Measurements from ENCODE around the gene FAM13C. TPM values are rescaled to one million over a fixed set of nuclear protein-coding genes. Genes with fewer than 3 reads are reported as not detected.

Gene FAM13C
- total RNA-seq, 2 donors from 2014 or later = 56.7 to 66.7 TPM

DNA sequence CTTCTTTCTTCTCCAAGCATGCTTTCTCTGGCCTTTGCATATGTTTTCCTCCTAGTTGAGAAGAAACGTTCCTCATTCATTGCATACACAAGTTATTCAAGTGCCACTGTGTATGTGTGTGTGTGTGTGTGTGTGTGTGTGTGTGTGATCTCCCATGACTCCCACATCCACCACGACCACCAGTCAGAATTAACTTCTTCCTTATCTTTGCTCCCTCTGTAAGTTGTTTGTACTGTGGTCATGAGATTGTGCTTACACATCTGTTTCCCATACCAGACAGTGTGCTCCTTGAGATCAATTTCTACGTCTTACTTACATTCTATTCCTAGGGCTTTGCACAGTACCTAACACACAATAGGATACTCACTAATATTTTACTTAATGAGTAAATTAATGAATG is 22.4 kb upstream of the FAM13C start:
- Histone ChIP-seq H3K9me3 (no peaks in the 10 kb centered on the region), H3K36me3 (no peaks in the 10 kb centered on the region), H3K4me1 (replicated peaks) (no peaks in the 10 kb centered on the region), H3K4me3 (no peak overlapping the region), H3K27me3 (replicated peaks; ENCODE audit: insufficient read depth) (no peaks in the 10 kb centered on the region), H3K27ac (no peak overlapping the region)
- no peak for TF ChIP-seq CTCF (IDR thresholded peaks at IDR 0.05)
- no peak for TF ChIP-seq POLR2AphosphoS5 (IDR thresholded peaks at IDR 0.05)
- no peak for TF ChIP-seq POLR2A (IDR thresholded peaks at IDR 0.05)
- intact Hi-C loops (cut with DNase I) = no loop called here
- WGBS = 78% methylated on average over 3 of the region's 3 CpGs
- no peak for DNase-seq (ENCODE audit: low spot score)

- no peak overlapping the region for H3K4me3 ChIP-seq
- H3K4me1 ChIP-seq (replicated peaks) = no peaks in the 10 kb centered on the region
- H3K36me3 ChIP-seq = no peaks in the 10 kb centered on the region
- H3K27ac ChIP-seq = no peak overlapping the region
- TF ChIP-seq POLR2AphosphoS5 (IDR thresholded peaks at IDR 0.05) = no peak
- no peak for TF ChIP-seq CTCF (IDR thresholded peaks at IDR 0.05)
- TF ChIP-seq POLR2A (IDR thresholded peaks at IDR 0.05) = no peak
- no peak for DNase-seq (ENCODE audit: low spot score)
- intact Hi-C loops (cut with DNase I) = no loop called here
- H3K9me3 ChIP-seq = no peaks in the 10 kb centered on the region
- H3K27me3 ChIP-seq (replicated peaks; ENCODE audit: insufficient read depth) = no peaks in the 10 kb centered on the region
- 86% methylated on average over 3 of the region's 3 CpGs for WGBS
Observed at GRCh38 chr10:59383908-59384307, 21.6 kb upstream of the FAM13C start.

DNA sequence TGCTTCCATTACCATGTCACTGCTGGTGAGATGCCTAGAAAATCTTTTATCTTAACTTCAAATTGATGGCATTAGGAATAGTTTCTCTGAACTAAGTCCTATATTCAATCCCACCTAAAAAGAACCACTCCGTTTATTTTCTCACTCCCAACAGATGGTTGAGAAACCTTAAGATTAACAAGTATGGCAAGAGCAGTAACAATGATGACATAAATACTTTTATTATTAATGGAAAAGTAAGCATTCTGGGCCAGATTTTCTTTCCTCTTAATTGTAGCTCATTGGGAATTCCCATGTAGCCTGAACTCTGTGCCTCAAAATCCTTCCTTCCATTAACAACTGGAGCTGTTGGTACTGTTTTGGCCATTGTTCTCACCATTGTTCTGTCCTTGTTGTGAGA is 21.1 kb upstream of the FAM13C start:
- intact Hi-C loops (cut with DNase I) = no loop called here
- Histone ChIP-seq H3K27ac (peak overlapping the region in 1 of 2 donors; percentile 20), H3K4me1 (replicated peaks) (no peaks in the 10 kb centered on the region), H3K27me3 (replicated peaks; ENCODE audit: insufficient read depth) (no peaks in the 10 kb centered on the region), H3K4me3 (no peak overlapping the region), H3K36me3 (no peaks in the 10 kb centered on the region), H3K9me3 (no peaks in the 10 kb centered on the region)
- no peak for DNase-seq (ENCODE audit: low spot score)
- 63% methylated on average over 1 of the region's 1 CpG for WGBS
- TF ChIP-seq CTCF (IDR thresholded peaks at IDR 0.05) (no peak), POLR2AphosphoS5 (IDR thresholded peaks at IDR 0.05) (no peak), POLR2A (IDR thresholded peaks at IDR 0.05) (no peak)

DNA sequence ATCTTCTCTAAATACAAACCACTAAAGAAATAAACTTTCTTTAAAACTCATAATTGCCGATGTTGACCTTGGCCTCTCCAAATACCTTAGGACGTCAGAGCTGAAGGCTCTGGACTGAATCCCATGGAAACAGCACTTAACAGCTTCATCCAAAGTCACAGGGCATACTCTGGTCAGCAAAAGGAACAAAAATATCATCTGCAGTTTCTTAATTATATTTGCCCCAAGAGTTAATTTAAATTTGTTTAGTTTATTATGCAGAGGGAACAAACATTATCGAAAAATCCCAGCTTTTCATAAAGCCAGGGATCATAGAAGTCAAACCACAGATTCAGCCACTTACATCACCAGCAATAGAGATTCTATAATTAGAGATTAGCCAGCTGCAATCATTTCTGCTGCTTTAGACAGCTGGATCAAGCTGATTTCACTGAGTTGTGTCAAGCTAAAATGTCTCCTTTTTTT is 20.5 kb upstream of the FAM13C start:
- intact Hi-C loops (cut with DNase I) = no loop called here
- 46% methylated on average over 3 of the region's 3 CpGs for WGBS
- no peak overlapping the region for H3K27ac ChIP-seq

More for the DNA sequence above, 20.5 kb upstream of the FAM13C start:
- Histone ChIP-seq H3K4me3 (no peak overlapping the region), H3K4me1 (replicated peaks) (no peaks in the 10 kb centered on the region), H3K9me3 (no peaks in the 10 kb centered on the region), H3K27me3 (replicated peaks; ENCODE audit: insufficient read depth) (no peaks in the 10 kb centered on the region), H3K36me3 (no peaks in the 10 kb centered on the region)
- no peak for DNase-seq (ENCODE audit: low spot score)
- TF ChIP-seq POLR2AphosphoS5 (IDR thresholded peaks at IDR 0.05) (no peak), CTCF (IDR thresholded peaks at IDR 0.05) (no peak), POLR2A (IDR thresholded peaks at IDR 0.05) (no peak)

Data from prostate gland (tissue), 2 donors.